BLaER1 (cell line): ENCODE measurements around the gene LHX4.
"Not testable (repeated sequence)": the region's sequence is repeated elsewhere in the genome, so short reads cannot be mapped to it uniquely, and the experiment has no call there.

Experiments used
- H3K27ac ChIP-seq: shearing (Covaris generic); formaldehyde crosslinking; 2 replicates; pipeline ENCODE4 v1.8.1; 2022
- H3K27me3 ChIP-seq: shearing (Covaris generic); formaldehyde crosslinking; 2 replicates; pipeline ENCODE4 v1.8.1; 2022
- H3K36me3 ChIP-seq: shearing (Covaris generic); formaldehyde crosslinking; 2 replicates; pipeline ENCODE4 v1.8.1; 2022
- H3K4me1 ChIP-seq: shearing (Covaris generic); formaldehyde crosslinking; 2 replicates; pipeline ENCODE4 v1.8.1; 2022
- H3K4me2 ChIP-seq: shearing (Covaris generic); formaldehyde crosslinking; 2 replicates; pipeline ENCODE4 v1.8.1; 2022
- H3K4me3 ChIP-seq: shearing (Covaris generic); formaldehyde crosslinking; 2 replicates; pipeline ENCODE4 v1.8.1; 2022
- H3K9ac ChIP-seq: shearing (Covaris generic); formaldehyde crosslinking; 2 replicates; pipeline ENCODE4 v1.8.1; 2022
- H3K9me3 ChIP-seq: shearing (Covaris generic); formaldehyde crosslinking; 2 replicates; pipeline ENCODE4 v1.8.1; 2022
- H4K20me1 ChIP-seq: shearing (Covaris generic); formaldehyde crosslinking; 2 replicates; pipeline ENCODE4 v1.8.1; 2022
- Cebpa-rat ChIP-seq: shearing (Covaris generic); IDR thresholded peaks from 2 replicates; pipeline ENCODE4 v1.8.1; 2022

Gene LHX4

GRCh38 chr1:180195916-180196315, 34.1 kb upstream of the LHX4 start:
- H3K27ac ChIP-seq, result peak overlapping the region; percentile 95
- TF ChIP-seq Cebpa-rat, result no peak
- H3K4me1 ChIP-seq, result peaks cover 89% of the 10 kb centered on the region
- H3K27me3 ChIP-seq, result no peaks in the 10 kb centered on the region
- no peaks in the 10 kb centered on the region for H3K9me3 ChIP-seq
- no peak overlapping the region for H3K4me3 ChIP-seq
- H3K4me2 ChIP-seq, result peak overlapping the region; percentile 85
- H3K9ac ChIP-seq, result no peak overlapping the region
- no peaks in the 10 kb centered on the region for H4K20me1 ChIP-seq
- peaks cover 35% of the 10 kb centered on the region for H3K36me3 ChIP-seq

- Histone ChIP-seq H3K9ac (no peak overlapping the region), H4K20me1 (no peaks in the 10 kb centered on the region), H3K27ac (peak overlapping the region; percentile 95), H3K36me3 (peaks cover 29% of the 10 kb centered on the region), H3K4me2 (peak overlapping the region; percentile 85), H3K4me3 (no peak overlapping the region), H3K4me1 (peaks cover 83% of the 10 kb centered on the region), H3K9me3 (no peaks in the 10 kb centered on the region), H3K27me3 (no peaks in the 10 kb centered on the region)
- TF ChIP-seq Cebpa-rat, result no peak
Measured at GRCh38 chr1:180196436-180197003, 33.5 kb upstream of the LHX4 start.

- H3K9ac ChIP-seq, result no peak overlapping the region
- no peak overlapping the region for H3K4me3 ChIP-seq
- peaks cover 76% of the 10 kb centered on the region for H3K4me1 ChIP-seq
- H4K20me1 ChIP-seq, result no peaks in the 10 kb centered on the region
- no peak for TF ChIP-seq Cebpa-rat
- no peaks in the 10 kb centered on the region for H3K9me3 ChIP-seq
- peak overlapping the region; percentile 51 for H3K4me2 ChIP-seq
- H3K27ac ChIP-seq, result peak overlapping the region; percentile 48; the same call in 1 of the 2 replicates
- no peaks in the 10 kb centered on the region for H3K27me3 ChIP-seq
- peaks cover 29% of the 10 kb centered on the region for H3K36me3 ChIP-seq
Measured at GRCh38 chr1:180197231-180197630, 32.8 kb upstream of the LHX4 start.

GRCh38 chr1:180198196-180198595, 31.9 kb upstream of the LHX4 start:
- Histone ChIP-seq H3K9me3 (no peaks in the 10 kb centered on the region), H3K4me1 (peaks cover 66% of the 10 kb centered on the region), H4K20me1 (no peaks in the 10 kb centered on the region), H3K4me3 (no peak overlapping the region), H3K9ac (no peak overlapping the region), H3K36me3 (peaks cover 29% of the 10 kb centered on the region), H3K27ac (peak overlapping the region; percentile 48), H3K4me2 (peak overlapping the region; percentile 51), H3K27me3 (no peaks in the 10 kb centered on the region)
- TF ChIP-seq Cebpa-rat, result no peak

GRCh38 chr1:180198611-180199010, 31.5 kb upstream of the LHX4 start:
- no peaks in the 10 kb centered on the region for H3K9me3 ChIP-seq
- no peaks in the 10 kb centered on the region for H4K20me1 ChIP-seq
- no peak for TF ChIP-seq Cebpa-rat
- H3K36me3 ChIP-seq, result peaks cover 29% of the 10 kb centered on the region
- no peaks in the 10 kb centered on the region for H3K27me3 ChIP-seq
- H3K4me2 ChIP-seq, result peak overlapping the region; percentile 51
- no peak overlapping the region for H3K4me3 ChIP-seq
- H3K27ac ChIP-seq, result peak overlapping the region; percentile 48
- no peak overlapping the region for H3K9ac ChIP-seq
- peaks cover 62% of the 10 kb centered on the region for H3K4me1 ChIP-seq

- H3K27ac ChIP-seq, result peak overlapping the region; percentile 48; the same call in 1 of the 2 replicates
- peak overlapping the region; percentile 51 for H3K4me2 ChIP-seq
- H3K4me1 ChIP-seq, result peaks cover 58% of the 10 kb centered on the region
- no peak overlapping the region for H3K4me3 ChIP-seq
- H4K20me1 ChIP-seq, result no peaks in the 10 kb centered on the region
- no peak for TF ChIP-seq Cebpa-rat
- no peaks in the 10 kb centered on the region for H3K27me3 ChIP-seq
- peaks cover 29% of the 10 kb centered on the region for H3K36me3 ChIP-seq
- H3K9ac ChIP-seq, result no peak overlapping the region
- no peaks in the 10 kb centered on the region for H3K9me3 ChIP-seq
Measured at GRCh38 chr1:180199018-180199417, 31.0 kb upstream of the LHX4 start.

GRCh38 chr1:180201451-180202200, 28.4 kb upstream of the LHX4 start:
- H3K9ac ChIP-seq, result no peak overlapping the region
- no peaks in the 10 kb centered on the region for H3K9me3 ChIP-seq
- no peak overlapping the region for H3K4me3 ChIP-seq
- H3K4me1 ChIP-seq, result peaks cover 32% of the 10 kb centered on the region
- TF ChIP-seq Cebpa-rat, result no peak
- no peaks in the 10 kb centered on the region for H4K20me1 ChIP-seq
- H3K27me3 ChIP-seq, result no peaks in the 10 kb centered on the region
- no peak overlapping the region; the same call in 1 of the 2 replicates for H3K27ac ChIP-seq
- peaks cover 20% of the 10 kb centered on the region for H3K36me3 ChIP-seq
- H3K4me2 ChIP-seq, result no peak overlapping the region

GRCh38 chr1:180202588-180202987, 27.5 kb upstream of the LHX4 start:
- Histone ChIP-seq H3K4me1 (peaks cover 23% of the 10 kb centered on the region), H3K36me3 (peaks cover 12% of the 10 kb centered on the region; the same call in 1 of the 2 replicates)
- H3K4me2 ChIP-seq, H4K20me1 ChIP-seq, H3K4me3 ChIP-seq, H3K9me3 ChIP-seq, H3K9ac ChIP-seq, H3K27ac ChIP-seq, H3K27me3 ChIP-seq: not testable (repeated sequence)

- Histone ChIP-seq H3K27me3 (no peaks in the 10 kb centered on the region), H3K36me3 (no peaks in the 10 kb centered on the region), H3K4me2 (no peak overlapping the region), H3K9ac (no peak overlapping the region), H3K27ac (no peak overlapping the region), H3K4me1 (peaks cover 20% of the 10 kb centered on the region), H3K9me3 (no peaks in the 10 kb centered on the region), H3K4me3 (no peak overlapping the region), H4K20me1 (no peaks in the 10 kb centered on the region)
- TF ChIP-seq Cebpa-rat, result no peak
Measured at GRCh38 chr1:180204231-180204630, 25.8 kb upstream of the LHX4 start.

- Histone ChIP-seq H3K4me3 (no peak overlapping the region), H3K9me3 (no peaks in the 10 kb centered on the region), H3K4me1 (peaks cover 14% of the 10 kb centered on the region), H3K36me3 (no peaks in the 10 kb centered on the region), H4K20me1 (no peaks in the 10 kb centered on the region), H3K9ac (no peak overlapping the region), H3K27ac (no peak overlapping the region), H3K27me3 (no peaks in the 10 kb centered on the region), H3K4me2 (no peak overlapping the region)
- no peak for TF ChIP-seq Cebpa-rat
Measured at GRCh38 chr1:180206581-180206980, 23.5 kb upstream of the LHX4 start.
